K562 (cell line): ENCODE measurements around the gene USP48. TPM values are rescaled to one million over a fixed set of nuclear protein-coding genes. Genes with fewer than 3 reads are reported as not detected.

Experiments
- ATAC-seq: fragments of 200-7000 bp; cut with Tn5 transposase; 3 replicates; pipeline ENCODE4 v1.9.1; 2020; ENCODE audit warnings: moderate library complexity
- BruUV-seq: library from RNA; stranded (reverse); fragments of 400-500 nt; replicated peaks from 2 replicates; lab custom pipeline; 2021; lab: Mats Ljungman, UMichigan
- CTCF ChIA-PET: fragments of 300-600 bp; formaldehyde crosslinking; extraction: SDS; loops from one replicate; lab custom pipeline; 2021; ENCODE audit warnings: low intra/inter-chr PET ratio; lab: Yijun Ruan, JAX
- POLR2A ChIA-PET: fragments of 300-600, 350-650 bp; sonication (Branson Sonifier 250); formaldehyde crosslinking; extraction: SDS; loops from one replicate; lab custom pipeline; 2021; ENCODE audit warnings: antibody characterized with exemption, inconsistent platforms; lab: Yijun Ruan, JAX
- DNase-seq, 4 experiments: peaks; one replicate each; pipeline versions ENCODE4 v3.0.0 to v3.0.0-alpha.2; 2011 to 2018; ENCODE audit warnings: low spot score in 3 of 4, mixed read lengths in 3 of 4; ENCODE audit errors: extremely low read depth in 1 of 4
- FAIRE-seq: peaks from 2 replicates; lab custom pipeline; 2011; peaks lifted over from hg19 to GRCh38; lab: Jason Lieb, UNC
- H2AFZ ChIP-seq: 2 replicates; pipeline ENCODE4 v1.6.0; 2011; ENCODE audit warnings: low read depth, low read length, control low read depth, inconsistent platforms
- H3K27ac ChIP-seq: fragments of 200-600 bp; 3 replicates; pipeline ENCODE4 v1.8.0; 2011; ENCODE audit warnings: low read depth, mild to moderate bottlenecking, control low read depth, inconsistent platforms, low read length, moderate library complexity, mixed read lengths; ENCODE audit errors: extremely low read depth
- H3K27me3 ChIP-seq, 2 experiments: fragments of 300-600 bp in 1 of 2; 2 replicates in 1 of 2; 3 replicates in 1 of 2; pipeline versions ENCODE4 v1.6.0 to v1.8.0; 2011; ENCODE audit warnings: inconsistent platforms in 2 of 2, low read length in 2 of 2, mild to moderate bottlenecking in 1 of 2, mixed read lengths in 1 of 2, moderate library complexity in 1 of 2; ENCODE audit not compliant: control insufficient read depth in 2 of 2, insufficient read depth in 2 of 2
- H3K36me3 ChIP-seq: fragments of 300-600 bp; 3 replicates; pipeline ENCODE4 v1.8.0; 2011; ENCODE audit warnings: mild to moderate bottlenecking, low read length, inconsistent platforms; ENCODE audit not compliant: control insufficient read depth, insufficient read depth
- H3K4me1 ChIP-seq, 2 experiments: fragments of 200-600 bp in 1 of 2; replicated peaks in 1 of 2; 2 replicates in 1 of 2; 3 replicates in 1 of 2; pipeline versions ENCODE4 v1.5.1 to v1.8.0; 2011; ENCODE audit warnings: inconsistent platforms in 2 of 2, low read length in 2 of 2, mild to moderate bottlenecking in 1 of 2, mixed read lengths in 1 of 2, moderate library complexity in 1 of 2; ENCODE audit not compliant: control insufficient read depth in 2 of 2, insufficient read depth in 2 of 2
- H3K4me2 ChIP-seq: 2 replicates; pipeline ENCODE4 v1.6.1; 2011; ENCODE audit warnings: low read length, control low read depth, inconsistent platforms, mixed read lengths; ENCODE audit not compliant: insufficient read depth
- H3K4me3 ChIP-seq: fragments of 200-600 bp; sonication (generic), shearing (Covaris generic); 2 replicates; pipeline ENCODE4 v1.5.1; 2016; ENCODE audit warnings: control low read depth, inconsistent platforms
- H3K79me2 ChIP-seq: fragments of 200-600 bp; 3 replicates; pipeline ENCODE4 v1.8.0; 2011; ENCODE audit warnings: low read length, inconsistent platforms; ENCODE audit not compliant: control insufficient read depth, insufficient read depth
- H3K9ac ChIP-seq, 2 experiments: 2 replicates each; pipeline versions ENCODE4 v1.6.0 to v1.6.1; 2011; ENCODE audit warnings: low read depth in 2 of 2, low read length in 2 of 2, control low read depth in 1 of 2, inconsistent platforms in 1 of 2, mild to moderate bottlenecking in 1 of 2, mixed read lengths in 1 of 2; ENCODE audit not compliant: insufficient read depth in 1 of 2
- H3K9me1 ChIP-seq: one replicate; pipeline ENCODE4 v1.6.0; 2011; ENCODE audit warnings: inconsistent platforms, mild to moderate bottlenecking, low read length, moderate library complexity; ENCODE audit not compliant: control insufficient read depth, insufficient read depth
- H3K9me3 ChIP-seq: replicated peaks from 2 replicates; pipeline ENCODE4 v1.5.1; 2011; ENCODE audit warnings: low read depth, low read length, inconsistent platforms; ENCODE audit not compliant: control insufficient read depth, insufficient read depth
- H4K20me1 ChIP-seq: replicated peaks from 2 replicates; pipeline ENCODE4 v1.6.1; 2011; ENCODE audit warnings: low read length, inconsistent platforms, mixed read lengths; ENCODE audit not compliant: control insufficient read depth, insufficient read depth
- EHMT2 ChIP-seq: fragments of 450-650 bp; IDR thresholded peaks from 2 replicates; pipeline ENCODE4 v1.6.1; 2018; ENCODE audit warnings: antibody characterized with exemption
- KLF16 ChIP-seq: IDR thresholded peaks from 2 replicates; pipeline ENCODE4 v1.6.1; 2016; ENCODE audit warnings: antibody characterized with exemption
- XRCC4 ChIP-seq: IDR thresholded peaks from one replicate; pipeline ENCODE4 v1.6.1; 2011; ENCODE audit not compliant: insufficient read depth, insufficient read length; ENCODE audit errors: extremely low read depth
- WGBS: fragments of 100-300 bp; shearing (Covaris generic); methylation state at CpG from one replicate; pipeline ENCODE4 v1.1.6; 2016; ENCODE audit warnings: low coverage, mixed read lengths; ENCODE audit not compliant: insufficient coverage; ENCODE audit errors: missing lambda C conversion rate; 5-methylcytosine and 5-hydroxymethylcytosine counted together
- in situ Hi-C: fragments of 300-500 bp; cut with MboI; formaldehyde crosslinking; loops from 4 replicates; pipeline ENCODE4 v1.15.0; 2018; ENCODE audit warnings: inconsistent platforms, mixed read lengths
- intact Hi-C: fragments of 100-400 bp; cut with micrococcal nuclease; formaldehyde crosslinking; loops from 2 replicates; pipeline ENCODE4 v1.14.2; 2022
- polyA plus RNA-seq, 8 experiments: library from polyadenylated mRNA; depleted of rRNA in 4 of 8; stranded (reverse) in 5 of 8; unstranded in 3 of 8; fragments of >200 nt; fragmentation: Nextera tagmentation in 2 of 8; fragmentation: Illumina TruSeq in 1 of 8; extraction: Ambion mirVana in 2 of 8; extraction: Trizol in 1 of 8; gene quantifications; 2 replicates each; pipeline versions ENCODE4 v1.2.1 to v1.2.3, GENCODE V29; 2011 to 2014; ENCODE audit warnings: inconsistent platforms in 1 of 8, missing spikeins in 1 of 8
- total RNA-seq, 7 experiments: library from RNA; depleted of rRNA in 6 of 7; stranded (reverse); fragments of >200 nt in 6 of 7; fragmentation: Illumina TruSeq in 2 of 7; extraction: Trizol in 2 of 7; gene quantifications; 2 replicates each; pipeline versions ENCODE4 v1.2.1 to v1.2.3, GENCODE V29; 2011 to 2021; ENCODE audit warnings: low replicate concordance in 1 of 7
- TF ChIP-seq, protein P1 (sequence below), 2 experiments: IDR thresholded peaks; 2 replicates each; pipeline ENCODE4 v1.6.1; 2012; ENCODE audit warnings: improper control_type of control experiment in 2 of 2, low read depth in 2 of 2, low read length in 2 of 2, borderline replicate concordance in 1 of 2
- TF ChIP-seq, protein P2 (sequence below), 2 experiments: fragments of 450-650 bp; IDR thresholded peaks; 2 replicates each; pipeline ENCODE4 v1.6.1; 2016
- TF ChIP-seq, protein P3 (sequence below): fragments of 450-650 bp; IDR thresholded peaks from 2 replicates; pipeline ENCODE4 v1.6.1; 2016; ENCODE audit warnings: low read depth

USP48 gene
- total and polyA plus RNA-seq, 9 of the 15 experiments (the other 6 are each of a cell fraction or from before 2014, with no cell fraction given), result 23.3 to 123 (median 106) TPM

DNA sequence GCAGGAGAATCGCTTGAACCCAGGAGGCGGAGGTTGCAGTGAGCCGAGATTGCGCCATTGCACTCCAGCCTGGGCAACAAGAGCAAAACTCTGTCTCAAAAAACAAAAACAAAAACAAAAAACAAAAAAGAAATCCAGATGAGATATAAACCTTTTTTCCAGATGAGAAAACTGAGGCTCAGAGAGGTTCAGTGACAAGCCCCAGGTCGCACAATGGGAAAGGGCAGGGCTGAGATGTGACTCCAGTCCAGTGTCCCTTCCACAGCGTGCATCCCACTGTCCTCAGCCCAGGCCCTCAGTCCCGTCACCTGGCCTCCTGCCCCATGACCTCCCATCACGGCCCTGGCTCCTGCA is 151.4 kb downstream of the USP48 start (continued):
- TF ChIP-seq, protein P1, sequence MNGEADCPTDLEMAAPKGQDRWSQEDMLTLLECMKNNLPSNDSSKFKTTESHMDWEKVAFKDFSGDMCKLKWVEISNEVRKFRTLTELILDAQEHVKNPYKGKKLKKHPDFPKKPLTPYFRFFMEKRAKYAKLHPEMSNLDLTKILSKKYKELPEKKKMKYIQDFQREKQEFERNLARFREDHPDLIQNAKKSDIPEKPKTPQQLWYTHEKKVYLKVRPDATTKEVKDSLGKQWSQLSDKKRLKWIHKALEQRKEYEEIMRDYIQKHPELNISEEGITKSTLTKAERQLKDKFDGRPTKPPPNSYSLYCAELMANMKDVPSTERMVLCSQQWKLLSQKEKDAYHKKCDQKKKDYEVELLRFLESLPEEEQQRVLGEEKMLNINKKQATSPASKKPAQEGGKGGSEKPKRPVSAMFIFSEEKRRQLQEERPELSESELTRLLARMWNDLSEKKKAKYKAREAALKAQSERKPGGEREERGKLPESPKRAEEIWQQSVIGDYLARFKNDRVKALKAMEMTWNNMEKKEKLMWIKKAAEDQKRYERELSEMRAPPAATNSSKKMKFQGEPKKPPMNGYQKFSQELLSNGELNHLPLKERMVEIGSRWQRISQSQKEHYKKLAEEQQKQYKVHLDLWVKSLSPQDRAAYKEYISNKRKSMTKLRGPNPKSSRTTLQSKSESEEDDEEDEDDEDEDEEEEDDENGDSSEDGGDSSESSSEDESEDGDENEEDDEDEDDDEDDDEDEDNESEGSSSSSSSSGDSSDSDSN (IDR thresholded peaks at IDR 0.05; ENCODE audit: borderline replicate concordance in 1 of 2, low read depth in 2 of 2, low read length in 2 of 2), result 0 out of 4 replicates have a peak, but pooled peaks of 1 of the 2 experiments have one; percentile 41
- TF ChIP-seq, protein P2, sequence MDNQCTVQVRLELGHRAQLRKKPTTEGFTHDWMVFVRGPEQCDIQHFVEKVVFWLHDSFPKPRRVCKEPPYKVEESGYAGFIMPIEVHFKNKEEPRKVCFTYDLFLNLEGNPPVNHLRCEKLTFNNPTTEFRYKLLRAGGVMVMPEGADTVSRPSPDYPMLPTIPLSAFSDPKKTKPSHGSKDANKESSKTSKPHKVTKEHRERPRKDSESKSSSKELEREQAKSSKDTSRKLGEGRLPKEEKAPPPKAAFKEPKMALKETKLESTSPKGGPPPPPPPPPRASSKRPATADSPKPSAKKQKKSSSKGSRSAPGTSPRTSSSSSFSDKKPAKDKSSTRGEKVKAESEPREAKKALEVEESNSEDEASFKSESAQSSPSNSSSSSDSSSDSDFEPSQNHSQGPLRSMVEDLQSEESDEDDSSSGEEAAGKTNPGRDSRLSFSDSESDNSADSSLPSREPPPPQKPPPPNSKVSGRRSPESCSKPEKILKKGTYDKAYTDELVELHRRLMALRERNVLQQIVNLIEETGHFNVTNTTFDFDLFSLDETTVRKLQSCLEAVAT (IDR thresholded peaks at IDR 0.05), result peak in 1 of 2 experiments; percentile 23; a peak in 1 of 4 replicates

DNA sequence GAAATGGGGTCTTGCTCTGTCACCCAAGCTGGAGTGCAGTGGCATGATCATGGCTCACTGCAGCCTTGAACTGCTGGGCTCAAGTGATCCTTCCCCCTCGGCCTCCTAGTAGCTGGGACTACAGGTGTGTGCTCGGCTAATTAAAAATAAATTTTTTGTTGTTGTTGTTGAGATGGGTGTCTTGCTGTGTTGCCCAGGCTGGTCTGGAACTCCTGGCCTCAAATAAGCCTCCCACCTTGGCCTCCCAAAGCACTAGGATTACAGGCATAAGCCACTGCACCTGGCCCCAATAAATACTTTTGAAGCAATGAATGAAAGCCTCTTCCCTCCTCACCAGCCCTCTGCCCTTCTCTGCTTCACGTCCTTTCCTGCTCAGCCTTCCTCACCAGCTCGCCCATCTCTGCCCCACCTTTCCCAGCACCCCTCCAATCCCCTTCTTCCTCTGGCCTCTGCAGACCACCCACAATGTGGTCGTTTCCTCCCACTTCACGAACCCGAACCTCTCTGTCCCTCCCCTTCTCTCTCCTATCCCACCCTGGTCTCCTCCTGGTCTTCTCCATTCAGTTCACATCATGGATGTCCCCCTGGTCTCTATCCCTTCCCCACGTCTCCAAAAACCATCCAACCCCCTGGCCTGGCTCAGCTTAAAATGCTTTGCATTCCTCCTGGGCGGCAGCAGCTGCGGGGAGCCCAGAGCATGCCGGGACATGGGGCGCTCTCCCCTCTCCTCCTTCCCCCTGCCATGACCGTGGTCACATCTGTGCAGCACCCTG is 152.2 kb downstream of the USP48 start:
- CTCF ChIA-PET, result interaction anchor here (0.7 kb wide), 1 partner anchor 35 kb away, joined by 5 read pairs; no protein-coding TSS in a partner anchor
- intact Hi-C loops, result no loop called here
- H3K4me1 ChIP-seq, result peaks cover 64 to 69% of the 10 kb centered on the region in 2 experiments
- no peak for TF ChIP-seq KLF16
- no peak for TF ChIP-seq XRCC4
- TF ChIP-seq EHMT2, result peak; percentile 25; the same call in 1 of the 2 replicates
- TF ChIP-seq, protein P3, sequence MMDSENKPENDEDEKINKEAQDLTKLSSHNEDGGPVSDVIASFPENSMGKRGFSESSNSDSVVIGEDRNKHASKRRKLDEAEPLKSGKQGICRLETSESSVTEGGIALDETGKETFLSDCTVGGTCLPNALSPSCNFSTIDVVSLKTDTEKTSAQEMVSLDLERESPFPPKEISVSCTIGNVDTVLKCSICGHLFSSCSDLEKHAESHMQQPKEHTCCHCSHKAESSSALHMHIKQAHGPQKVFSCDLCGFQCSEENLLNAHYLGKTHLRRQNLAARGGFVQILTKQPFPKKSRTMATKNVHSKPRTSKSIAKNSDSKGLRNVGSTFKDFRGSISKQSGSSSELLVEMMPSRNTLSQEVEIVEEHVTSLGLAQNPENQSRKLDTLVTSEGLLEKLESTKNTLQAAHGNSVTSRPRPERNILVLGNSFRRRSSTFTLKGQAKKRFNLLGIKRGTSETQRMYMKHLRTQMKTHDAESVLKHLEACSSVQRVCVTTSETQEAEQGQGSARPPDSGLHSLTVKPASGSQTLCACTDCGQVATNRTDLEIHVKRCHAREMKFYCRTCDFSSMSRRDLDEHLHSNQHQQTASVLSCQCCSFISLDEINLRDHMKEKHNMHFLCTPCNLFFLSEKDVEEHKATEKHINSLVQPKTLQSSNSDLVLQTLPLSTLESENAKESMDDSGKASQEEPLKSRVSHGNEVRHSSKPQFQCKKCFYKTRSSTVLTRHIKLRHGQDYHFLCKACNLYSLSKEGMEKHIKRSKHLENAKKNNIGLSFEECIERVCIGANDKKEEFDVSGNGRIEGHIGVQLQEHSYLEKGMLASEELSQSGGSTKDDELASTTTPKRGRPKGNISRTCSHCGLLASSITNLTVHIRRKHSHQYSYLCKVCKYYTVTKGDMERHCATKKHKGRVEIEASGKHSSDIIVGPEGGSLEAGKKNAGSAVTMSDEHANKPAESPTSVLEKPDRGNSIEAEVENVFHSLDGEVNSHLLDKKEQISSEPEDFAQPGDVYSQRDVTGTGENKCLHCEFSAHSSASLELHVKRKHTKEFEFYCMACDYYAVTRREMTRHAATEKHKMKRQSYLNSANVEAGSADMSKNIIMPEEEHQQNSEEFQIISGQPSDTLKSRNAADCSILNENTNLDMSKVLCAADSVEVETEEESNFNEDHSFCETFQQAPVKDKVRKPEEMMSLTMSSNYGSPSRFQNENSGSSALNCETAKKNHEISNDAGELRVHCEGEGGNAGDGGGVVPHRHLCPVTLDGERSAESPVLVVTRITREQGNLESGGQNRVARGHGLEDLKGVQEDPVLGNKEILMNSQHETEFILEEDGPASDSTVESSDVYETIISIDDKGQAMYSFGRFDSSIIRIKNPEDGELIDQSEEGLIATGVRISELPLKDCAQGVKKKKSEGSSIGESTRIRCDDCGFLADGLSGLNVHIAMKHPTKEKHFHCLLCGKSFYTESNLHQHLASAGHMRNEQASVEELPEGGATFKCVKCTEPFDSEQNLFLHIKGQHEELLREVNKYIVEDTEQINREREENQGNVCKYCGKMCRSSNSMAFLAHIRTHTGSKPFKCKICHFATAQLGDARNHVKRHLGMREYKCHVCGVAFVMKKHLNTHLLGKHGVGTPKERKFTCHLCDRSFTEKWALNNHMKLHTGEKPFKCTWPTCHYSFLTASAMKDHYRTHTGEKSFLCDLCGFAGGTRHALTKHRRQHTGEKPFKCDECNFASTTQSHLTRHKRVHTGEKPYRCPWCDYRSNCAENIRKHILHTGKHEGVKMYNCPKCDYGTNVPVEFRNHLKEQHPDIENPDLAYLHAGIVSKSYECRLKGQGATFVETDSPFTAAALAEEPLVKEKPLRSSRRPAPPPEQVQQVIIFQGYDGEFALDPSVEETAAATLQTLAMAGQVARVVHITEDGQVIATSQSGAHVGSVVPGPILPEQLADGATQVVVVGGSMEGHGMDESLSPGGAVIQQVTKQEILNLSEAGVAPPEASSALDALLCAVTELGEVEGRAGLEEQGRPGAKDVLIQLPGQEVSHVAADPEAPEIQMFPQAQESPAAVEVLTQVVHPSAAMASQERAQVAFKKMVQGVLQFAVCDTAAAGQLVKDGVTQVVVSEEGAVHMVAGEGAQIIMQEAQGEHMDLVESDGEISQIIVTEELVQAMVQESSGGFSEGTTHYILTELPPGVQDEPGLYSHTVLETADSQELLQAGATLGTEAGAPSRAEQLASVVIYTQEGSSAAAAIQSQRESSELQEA, result no peak

More for the DNA sequence above, 152.2 kb downstream of the USP48 start:
- no peak overlapping the region for H3K4me3 ChIP-seq
- ATAC-seq (no peak), DNase-seq (no peak), FAIRE-seq (no peak)
- no TSS peak for BruUV-seq
- H3K36me3 ChIP-seq, result peaks cover 7% of the 10 kb centered on the region; the same call in 2 of the 3 replicates
- H3K4me2 ChIP-seq, result peak overlapping the region; percentile 28; the same call in 1 of the 2 replicates
- H2AFZ ChIP-seq, result no peak overlapping the region
- H3K79me2 ChIP-seq, result peaks cover 17% of the 10 kb centered on the region; the same call in 2 of the 3 replicates
- no peaks in the 10 kb centered on the region for H3K27me3 ChIP-seq
- in situ Hi-C loops, result no loop called here
- peak overlapping the region; percentile 83 for H3K27ac ChIP-seq
- 72% methylated on average over 12 of the region's 13 CpGs for WGBS
- peak overlapping the region; percentile 12 to 67; a peak in 3 of 4 replicates for H3K9ac ChIP-seq
- POLR2A ChIA-PET, result interaction anchor here (4.6 kb wide), 1 partner anchor 10 kb away, joined by 23 read pairs; no protein-coding TSS in a partner anchor
- no peaks in the 10 kb centered on the region for H4K20me1 ChIP-seq
- H3K9me3 ChIP-seq, result no peaks in the 10 kb centered on the region
- H3K9me1 ChIP-seq, result no peaks in the 10 kb centered on the region
